Endodermal cell (in vitro differentiated cells): ENCODE measurements around the gene NETO1. TPM values are rescaled to one million over a fixed set of nuclear protein-coding genes. Genes with fewer than 3 reads are reported as not detected.
A peak's percentile ranks its signal among the peaks of the same experiment; 100 is the strongest.

Source experiments
- DNase-seq: peaks from one replicate; pipeline ENCODE4 v3.0.0-alpha.2; 2017
- H3K27ac ChIP-seq: 2 replicates; pipeline ENCODE4 v1.5.1; 2013; ENCODE audit warnings: mild to moderate bottlenecking, low read depth, low read length, moderate library complexity
- H3K27me3 ChIP-seq: 2 replicates; pipeline ENCODE4 v1.6.1; 2013; ENCODE audit warnings: mild to moderate bottlenecking, low read length, moderate library complexity; ENCODE audit not compliant: insufficient read depth, control insufficient read depth, poor library complexity, severe bottlenecking
- H3K36me3 ChIP-seq: 2 replicates; pipeline ENCODE4 v1.7.0; 2013; ENCODE audit warnings: mild to moderate bottlenecking, low read length, moderate library complexity; ENCODE audit not compliant: control insufficient read depth, insufficient read depth
- H3K4me1 ChIP-seq: one replicate; pipeline ENCODE4 v1.7.0; 2013; ENCODE audit warnings: low read length; ENCODE audit not compliant: control insufficient read depth, insufficient read depth
- H3K4me3 ChIP-seq: 2 replicates; pipeline ENCODE4 v1.5.1; 2013; ENCODE audit warnings: mild to moderate bottlenecking, low read length, moderate library complexity
- H3K9ac ChIP-seq: 2 replicates; pipeline ENCODE4 v1.6.1; 2013; ENCODE audit warnings: mild to moderate bottlenecking, low read length, moderate library complexity; ENCODE audit not compliant: poor library complexity, severe bottlenecking; ENCODE audit errors: extremely low read depth
- H3K9me3 ChIP-seq: 2 replicates; pipeline ENCODE4 v1.6.1; 2013; ENCODE audit warnings: mild to moderate bottlenecking, low read length, moderate library complexity; ENCODE audit not compliant: control insufficient read depth
- H3K27ac Mint-ChIP-seq: 2 replicates; pipeline ENCODE4 v1.8.0; 2020; ENCODE audit warnings: mixed read lengths
- H3K27me3 Mint-ChIP-seq: 2 replicates; pipeline ENCODE4 v1.8.0; 2021; ENCODE audit warnings: mild to moderate bottlenecking, mixed read lengths; ENCODE audit not compliant: insufficient read depth
- H3K36me3 Mint-ChIP-seq: 2 replicates; pipeline ENCODE4 v1.8.0; 2020; ENCODE audit warnings: low read depth, mixed read lengths
- H3K4me1 Mint-ChIP-seq: 2 replicates; pipeline ENCODE4 v1.8.0; 2020; ENCODE audit warnings: mixed read lengths
- H3K4me3 Mint-ChIP-seq: 2 replicates; pipeline ENCODE4 v1.8.0; 2020; ENCODE audit warnings: mild to moderate bottlenecking, moderate library complexity, mixed read lengths
- H3K9me3 Mint-ChIP-seq: 2 replicates; pipeline ENCODE4 v1.8.0; 2020; ENCODE audit warnings: mild to moderate bottlenecking, mixed read lengths
- CTCF ChIP-seq: fragments of 200-600 bp; sonication (generic); conservative IDR thresholded peaks from 2 replicates; pipeline ENCODE4 v1.5.0; 2021; ENCODE audit warnings: antibody characterized with exemption, mild to moderate bottlenecking
- WGBS, 2 experiments: methylation state at CpG; one replicate each; pipeline versions ENCODE4 v1.1.5 to v1.1.7; 2013; ENCODE audit warnings: missing lambda C conversion rate in 2 of 2, mixed read lengths in 1 of 2; ENCODE audit not compliant: insufficient coverage in 1 of 2, insufficient read length in 1 of 2; 5-methylcytosine and 5-hydroxymethylcytosine counted together
- total RNA-seq, 2 donors: library from RNA; stranded (reverse); fragmentation: NEBNext Ultra II Directional in 1 of 2; extraction: Animal tissue kit (Norgen Biotek cat#: 25700) in 1 of 2; gene quantifications; 2 replicates in 1 of 2; 3 replicates in 1 of 2; pipeline ENCODE4 v1.2.1, GENCODE V29; 2021

NETO1 gene
- total RNA-seq, 2 donors from 2014 or later = 4.2 to 6.5 TPM

GRCh38 chr18:72866901-72867745 is 664 bp downstream of the NETO1 start:
- Mint-ChIP-seq H3K27ac (no peak overlapping the region), H3K4me1 (peaks cover 10% of the 10 kb centered on the region), H3K4me3 (peak overlapping the region; percentile 50), H3K9me3 (no peaks in the 10 kb centered on the region), H3K27me3 (peaks cover 61% of the 10 kb centered on the region), H3K36me3 (no peaks in the 10 kb centered on the region)
- TF ChIP-seq CTCF = no peak
- no peak overlapping the region for H3K9ac ChIP-seq
- no peak overlapping the region for H3K27ac ChIP-seq
- peaks cover 68% of the 10 kb centered on the region for H3K27me3 ChIP-seq
- DNase-seq = peak; percentile 75
- H3K4me3 ChIP-seq = peak overlapping the region; percentile 67
- no peaks in the 10 kb centered on the region for H3K36me3 ChIP-seq
- 1% methylated on average over 31 to 102 of the region's 102 CpGs for WGBS, 2 experiments
- no peaks in the 10 kb centered on the region for H3K9me3 ChIP-seq
- H3K4me1 ChIP-seq = no peaks in the 10 kb centered on the region

GRCh38 chr18:72866442-72866900 is 1.3 kb downstream of the NETO1 start:
- Histone ChIP-seq H3K36me3 (no peaks in the 10 kb centered on the region), H3K27me3 (peaks cover 67% of the 10 kb centered on the region), H3K27ac (no peak overlapping the region), H3K9ac (no peak overlapping the region), H3K9me3 (no peaks in the 10 kb centered on the region), H3K4me3 (peak overlapping the region; percentile 67), H3K4me1 (no peaks in the 10 kb centered on the region)
- Mint-ChIP-seq H3K36me3 (no peaks in the 10 kb centered on the region), H3K9me3 (no peaks in the 10 kb centered on the region), H3K4me3 (peak overlapping the region; percentile 50), H3K27me3 (peaks cover 60% of the 10 kb centered on the region), H3K4me1 (peaks cover 10% of the 10 kb centered on the region), H3K27ac (no peak overlapping the region)
- TF ChIP-seq CTCF = no peak
- 10 to 19% methylated on average over 9 to 18 of the region's 18 CpGs for WGBS, 2 experiments
- DNase-seq = no peak

- Histone ChIP-seq H3K36me3 (no peaks in the 10 kb centered on the region), H3K9me3 (no peaks in the 10 kb centered on the region), H3K9ac (no peak overlapping the region), H3K27ac (no peak overlapping the region), H3K4me3 (no peak overlapping the region), H3K4me1 (no peaks in the 10 kb centered on the region), H3K27me3 (peaks cover 40% of the 10 kb centered on the region)
- Mint-ChIP-seq H3K36me3 (no peaks in the 10 kb centered on the region), H3K4me3 (no peak overlapping the region), H3K9me3 (no peaks in the 10 kb centered on the region), H3K4me1 (peaks cover 3% of the 10 kb centered on the region), H3K27me3 (peaks cover 32% of the 10 kb centered on the region), H3K27ac (no peak overlapping the region)
- WGBS, 2 experiments = 85 to 94% methylated on average over 9 of the region's 9 CpGs
- no peak for DNase-seq
- no peak for TF ChIP-seq CTCF
Observed at GRCh38 chr18:72863754-72864153, 4.0 kb downstream of the NETO1 start.
